DMS 273 treated with DMSO at 0.1 percent for 48 hours (cell line): ENCODE results near the gene ARHGAP12.

Experiments used
- DNase-seq: peaks from one replicate; lab custom pipeline; 2025; lab: John Stamatoyannopoulos, UW

The ARHGAP12 gene

DNA sequence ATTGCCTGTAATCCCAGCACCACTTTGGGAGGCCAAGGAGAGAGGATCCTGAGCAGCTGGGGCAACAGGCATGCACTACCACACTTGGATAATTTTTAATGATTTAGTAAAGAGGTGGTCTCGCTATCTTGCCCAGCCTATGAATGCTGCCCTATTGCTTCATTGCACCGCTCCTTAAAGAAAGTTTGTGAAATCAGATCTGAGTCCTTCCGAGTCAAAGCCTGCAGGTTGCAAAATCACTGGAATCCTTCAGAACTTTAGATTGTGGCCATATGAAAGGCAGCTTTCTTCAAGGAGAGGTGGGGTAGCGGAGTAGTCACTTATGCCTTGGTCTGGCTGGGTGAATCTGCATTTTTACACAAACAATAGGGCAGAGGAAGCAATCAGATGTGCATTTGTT is 166.3 kb downstream of the ARHGAP12 start:
- no peak for DNase-seq

GRCh38 chr10:31761156-31761555 is 167.5 kb downstream of the ARHGAP12 start:
- no peak for DNase-seq

GRCh38 chr10:31760674-31761081 is 168.0 kb downstream of the ARHGAP12 start:
- no peak for DNase-seq

DNA sequence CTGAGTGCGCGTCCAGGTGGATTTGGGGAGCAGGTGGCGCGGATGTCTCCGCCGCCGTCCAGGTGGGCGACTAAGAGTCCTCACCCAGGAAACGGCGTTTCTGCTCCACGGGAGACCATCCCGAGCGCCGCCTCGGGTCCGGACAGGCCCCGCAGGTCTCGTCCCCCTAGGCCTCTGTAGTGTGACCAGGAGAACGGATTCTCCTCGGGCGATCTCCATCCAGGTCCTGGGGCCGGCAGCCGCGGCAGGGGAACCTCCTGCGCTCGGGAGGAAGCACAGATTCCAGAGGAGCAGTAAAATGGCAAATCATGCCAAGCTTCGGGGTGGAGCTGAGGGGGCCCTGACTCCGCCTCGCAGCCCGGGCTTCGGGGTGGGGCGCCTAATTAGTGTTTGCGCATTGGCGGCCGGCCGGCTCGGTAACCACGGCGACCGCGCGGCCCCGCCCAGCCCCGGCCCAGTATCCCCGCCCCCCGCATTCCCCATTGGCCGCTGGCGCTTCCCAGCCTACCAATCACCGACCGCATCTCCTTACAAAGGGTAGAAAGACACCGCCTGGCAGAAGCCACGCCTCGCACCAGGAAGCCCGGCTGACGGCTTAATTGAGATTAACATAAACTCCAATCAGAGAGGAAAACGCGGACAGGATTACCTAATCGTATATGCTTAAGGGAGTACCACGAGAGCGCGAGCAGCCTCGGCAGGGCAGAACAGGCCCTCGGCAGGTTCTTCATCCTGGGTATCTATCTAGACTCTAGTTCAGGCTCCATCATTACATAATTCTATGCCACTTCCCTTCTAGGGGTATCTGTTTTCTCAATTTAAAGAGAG is 168.6 kb downstream of the ARHGAP12 start:
- peak; percentile 92 for DNase-seq

DNA sequence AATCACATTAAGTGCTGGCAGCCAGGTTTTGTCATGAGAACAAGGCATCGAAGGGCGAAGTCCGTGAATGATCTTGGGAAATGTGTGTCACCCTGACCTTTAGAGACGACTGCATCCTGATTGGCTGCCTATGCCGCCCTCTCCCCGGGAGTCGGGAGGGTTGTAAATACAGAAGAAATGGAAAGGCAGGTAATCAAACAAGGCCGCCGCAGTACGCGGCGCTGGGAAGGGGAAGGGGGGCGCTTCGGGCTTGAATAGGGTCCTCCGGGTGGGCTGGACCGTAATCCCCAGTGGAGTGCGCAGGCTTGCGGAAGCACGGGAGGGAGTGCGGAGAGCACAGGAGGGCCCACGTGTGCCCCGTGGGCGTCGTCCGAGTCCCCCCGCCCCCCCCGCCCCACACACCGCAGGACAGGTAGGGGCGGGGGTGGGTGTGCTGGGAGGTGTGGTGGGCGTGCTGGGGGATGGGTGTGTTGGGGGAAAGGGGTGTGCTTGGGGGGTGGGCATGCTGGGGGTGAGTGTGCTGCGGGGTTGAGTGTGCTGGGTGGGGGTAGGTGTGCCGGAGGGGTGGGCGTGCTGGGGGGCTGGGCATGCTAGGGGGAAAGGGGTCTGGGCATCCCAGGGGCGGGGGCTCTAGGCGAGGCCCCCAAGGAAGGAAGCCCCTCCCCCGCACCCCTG is 169.4 kb downstream of the ARHGAP12 start:
- no peak for DNase-seq

DNA sequence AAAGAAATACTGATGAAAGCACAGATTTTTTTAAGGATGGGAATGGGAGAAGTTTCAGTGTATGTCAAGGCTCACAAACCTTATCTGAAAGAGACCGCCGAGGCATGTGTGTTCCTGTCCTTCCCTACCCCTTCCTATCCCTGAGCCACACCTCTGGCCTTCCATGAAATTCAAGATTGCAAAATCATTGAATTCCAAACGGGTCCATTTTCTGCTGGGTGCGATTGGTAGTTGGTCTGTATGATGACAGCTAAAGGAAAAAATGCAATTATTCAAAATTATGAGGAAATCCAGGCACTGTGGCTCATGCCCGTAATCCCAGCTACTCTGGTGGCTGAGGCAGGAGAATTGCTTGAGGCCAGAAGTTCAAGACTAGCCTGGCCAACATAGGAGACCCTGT is 170.1 kb downstream of the ARHGAP12 start:
- DNase-seq = no peak

DNA sequence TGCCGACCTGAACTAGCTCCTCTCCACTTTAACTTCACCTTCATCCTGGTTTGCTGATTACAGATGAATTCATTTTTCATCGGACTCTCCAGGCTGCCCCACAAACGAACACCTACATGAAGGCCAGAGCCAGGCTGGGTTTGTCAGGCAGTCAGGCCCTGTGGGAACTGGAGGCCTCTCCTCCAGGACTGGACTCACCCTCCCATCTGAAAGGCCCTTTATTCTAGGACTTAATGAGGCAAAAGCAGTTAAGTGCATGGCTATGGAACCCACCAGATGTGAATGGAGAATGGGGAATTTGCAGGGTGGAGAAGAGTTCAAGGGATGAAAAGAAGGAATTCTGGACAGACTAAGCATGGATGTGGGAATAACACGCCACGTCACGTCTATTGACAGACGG is 170.8 kb downstream of the ARHGAP12 start:
- no peak for DNase-seq

- DNase-seq = no peak
These were observed 171.2 kb downstream of the ARHGAP12 start for GRCh38 chr10:31757386-31757791.

- no peak for DNase-seq
These were observed 171.9 kb downstream of the ARHGAP12 start for GRCh38 chr10:31756729-31757110.

DNA sequence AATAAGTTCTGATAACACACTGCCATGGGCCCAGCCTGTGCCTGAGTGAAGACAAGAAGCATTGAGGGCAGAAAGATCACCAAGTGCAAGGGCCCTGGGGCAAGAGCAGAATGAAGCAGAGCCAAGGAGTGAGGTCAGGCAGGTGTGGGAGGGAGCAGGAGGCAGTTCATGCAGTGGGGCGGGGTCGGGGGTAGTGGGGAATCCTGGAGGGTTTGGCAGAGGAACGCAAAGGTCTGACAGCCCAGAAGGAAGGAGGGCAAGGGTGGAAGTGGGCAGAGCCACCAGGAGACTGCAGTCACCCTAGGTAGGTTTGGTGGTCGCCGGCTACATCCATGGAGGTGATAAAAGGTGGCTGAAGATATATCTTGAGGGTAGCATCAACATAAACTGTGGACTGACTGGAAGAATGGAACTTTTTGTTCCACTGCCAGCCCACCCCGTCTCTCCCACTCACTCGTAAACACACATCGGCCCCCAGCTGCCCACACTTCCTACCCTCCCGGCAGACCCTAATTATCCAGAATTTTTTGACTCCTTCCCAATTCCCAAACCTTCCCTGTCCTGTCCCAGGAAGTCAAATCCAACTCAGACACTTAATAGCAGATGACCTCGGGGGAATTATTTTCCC is 172.4 kb downstream of the ARHGAP12 start:
- DNase-seq = no peak
